HG03103 (cell line): ENCODE results near the gene DSCAML1.
"Not testable (repeated sequence)": the region's sequence is repeated elsewhere in the genome, so short reads cannot be mapped to it uniquely, and the experiment has no call there.

Source experiments
- ATAC-seq: cut with Tn5 transposase; IDR thresholded peaks from one replicate; pipeline ENCODE4 v1.9.1; 2021; ENCODE audit warnings: low read depth; ENCODE audit not compliant: unreplicated experiment

Gene DSCAML1

DNA sequence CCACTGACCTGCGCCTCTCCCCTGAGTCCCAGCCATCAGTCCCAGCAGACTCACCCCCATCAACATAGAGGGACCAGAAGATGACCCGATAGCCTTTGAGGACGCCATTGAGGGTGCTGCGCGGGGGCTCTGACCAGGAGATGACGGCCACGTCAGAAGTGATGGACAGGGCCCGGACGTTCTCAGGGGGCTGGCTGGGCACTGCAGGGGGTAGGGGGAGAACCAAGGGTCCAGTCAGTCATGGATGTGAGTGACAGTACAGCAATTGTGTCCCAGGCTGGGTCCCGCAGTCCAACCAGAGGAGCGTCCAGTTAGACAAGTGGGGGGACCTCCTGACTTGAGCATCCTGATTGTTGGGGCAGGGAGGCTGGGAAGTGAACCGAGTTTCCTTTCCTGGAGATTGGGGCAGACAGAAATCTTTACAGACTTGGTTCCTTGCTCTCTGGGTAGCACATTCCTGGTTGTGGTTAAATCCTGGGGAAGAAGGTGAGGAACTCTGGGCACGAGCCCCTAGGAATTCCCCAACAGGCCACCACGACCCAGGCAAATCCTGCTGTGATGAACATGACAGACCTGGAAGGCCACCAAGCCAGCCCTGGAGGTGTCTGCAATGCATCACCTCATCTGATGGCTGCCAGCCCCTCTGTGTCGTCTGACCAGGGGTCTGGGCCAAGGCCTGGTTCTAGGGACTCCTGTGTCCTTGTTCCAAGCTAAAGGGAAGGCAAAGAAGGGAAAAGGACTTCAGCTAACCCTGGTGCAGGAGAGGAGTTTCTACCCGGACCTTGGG, 335.4 kb downstream of the DSCAML1 start:
- no peak for ATAC-seq

DNA sequence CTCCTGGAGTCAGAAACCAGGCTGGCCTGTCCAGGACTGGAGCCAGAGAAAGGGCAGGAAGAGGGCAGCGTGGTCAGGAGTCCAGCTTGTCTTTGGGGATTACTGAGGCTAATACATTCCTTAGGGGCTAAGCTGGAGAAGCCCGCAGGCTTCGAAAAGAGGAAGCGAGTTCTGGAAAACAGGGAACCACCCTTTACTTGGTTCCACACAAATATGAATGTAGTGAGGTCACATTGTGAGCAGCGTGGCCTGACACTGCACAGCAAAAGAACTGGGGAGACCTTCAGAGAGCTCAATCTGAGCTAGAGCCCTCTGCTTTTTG, 337.1 kb downstream of the DSCAML1 start:
- no peak for ATAC-seq

DNA sequence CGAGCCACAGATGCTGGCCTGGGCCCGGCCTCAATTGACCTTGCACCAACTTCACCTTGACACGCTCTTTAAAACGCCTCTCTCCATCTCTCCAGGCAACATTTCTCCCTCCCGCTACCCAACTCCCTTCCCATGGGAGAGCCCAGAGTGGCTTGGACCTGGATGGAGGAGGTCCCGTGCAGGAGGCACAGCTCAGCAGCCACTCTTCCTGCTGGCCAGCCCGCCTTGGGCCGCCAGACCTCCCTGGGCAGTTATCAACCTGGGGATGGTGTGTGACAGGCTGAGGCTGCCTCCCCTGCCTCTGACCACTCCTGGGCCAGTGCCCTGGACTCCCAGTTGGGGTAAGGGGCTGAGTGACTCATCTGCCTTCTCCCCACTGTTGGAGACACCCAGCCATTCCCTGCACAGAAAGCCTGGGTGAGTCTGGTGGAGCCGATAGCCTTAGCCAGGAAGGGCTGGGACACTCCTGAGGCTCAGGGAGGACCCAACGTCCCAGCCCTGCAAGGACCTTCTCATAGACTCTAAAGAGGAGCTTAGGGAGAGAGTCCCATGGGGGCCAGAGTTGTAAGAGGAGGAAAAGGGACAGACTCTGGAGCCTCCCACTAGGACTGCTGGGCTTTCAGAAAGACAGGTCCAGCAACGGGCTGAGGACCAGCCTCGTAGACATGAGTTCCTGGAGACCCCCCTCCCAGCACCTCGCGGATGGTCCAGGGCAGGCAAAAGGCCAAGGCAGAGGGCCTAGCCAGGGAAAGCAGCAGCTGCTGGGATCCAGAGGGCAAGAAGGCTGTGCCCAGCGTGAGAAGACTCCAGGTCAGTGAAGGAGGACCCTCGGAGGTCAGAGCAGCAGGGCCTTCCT, 337.7 kb downstream of the DSCAML1 start:
- no peak for ATAC-seq

DNA sequence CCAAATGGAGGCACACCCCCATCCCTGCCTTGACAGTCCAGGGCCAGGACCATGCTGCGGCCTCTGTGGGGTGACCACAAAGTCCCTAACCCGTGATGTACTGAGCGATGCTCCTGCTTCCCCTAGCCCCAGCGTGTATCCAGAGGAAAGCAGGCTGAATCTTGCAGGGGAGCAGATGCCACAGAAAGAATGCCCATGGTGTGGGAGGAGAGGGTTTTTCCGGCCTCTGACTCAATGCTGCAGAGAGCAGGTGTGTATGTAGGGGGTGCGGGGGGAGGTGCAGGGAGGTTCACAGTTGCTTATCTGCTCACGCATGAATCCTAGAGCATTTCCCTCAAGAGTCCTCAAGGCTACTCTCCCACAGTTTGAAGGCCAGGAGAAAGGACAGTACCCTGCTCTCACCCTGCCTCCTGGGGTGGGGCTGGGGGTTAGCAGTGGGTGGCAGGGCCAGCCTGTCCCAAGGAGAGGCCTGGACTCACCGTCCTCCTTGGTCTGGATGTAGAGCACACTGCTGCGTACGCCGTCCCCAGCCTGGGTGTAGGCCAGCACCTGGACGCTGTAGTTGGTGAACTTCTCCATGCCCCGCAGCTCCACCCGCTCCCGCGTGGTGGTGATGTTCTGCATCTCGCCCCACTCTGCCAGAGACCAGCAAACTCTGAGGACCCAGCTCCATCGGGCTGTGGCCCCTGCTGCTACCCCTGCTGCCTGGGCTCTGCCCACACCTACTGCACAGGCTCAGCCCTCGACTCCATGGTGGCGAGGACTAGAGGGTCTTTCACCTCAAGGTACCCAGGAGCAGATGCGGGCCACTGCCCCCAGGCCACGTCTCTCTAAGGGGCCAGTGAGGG, 338.5 kb downstream of the DSCAML1 start:
- ATAC-seq = no peak

DNA sequence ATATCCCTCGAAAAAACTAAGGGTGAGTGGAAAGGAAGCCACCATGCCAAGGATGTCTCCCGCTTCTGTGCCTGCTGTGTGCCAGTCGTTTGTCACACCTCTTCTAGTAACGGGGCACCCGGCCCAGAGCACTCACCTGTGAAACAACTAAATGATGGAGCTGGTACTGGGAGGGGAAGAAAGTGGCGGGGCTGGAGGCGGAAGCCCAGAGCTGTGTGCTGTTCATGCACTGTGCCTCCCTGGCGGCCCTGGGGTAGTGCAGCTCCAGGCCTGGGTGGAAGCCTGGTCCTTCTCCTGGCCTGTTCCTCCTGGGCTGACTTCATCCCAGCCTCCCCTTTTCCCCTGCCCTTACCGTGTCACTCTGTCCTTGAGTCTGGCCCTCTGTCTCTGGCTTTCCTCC, 339.2 kb downstream of the DSCAML1 start:
- no peak for ATAC-seq

DNA sequence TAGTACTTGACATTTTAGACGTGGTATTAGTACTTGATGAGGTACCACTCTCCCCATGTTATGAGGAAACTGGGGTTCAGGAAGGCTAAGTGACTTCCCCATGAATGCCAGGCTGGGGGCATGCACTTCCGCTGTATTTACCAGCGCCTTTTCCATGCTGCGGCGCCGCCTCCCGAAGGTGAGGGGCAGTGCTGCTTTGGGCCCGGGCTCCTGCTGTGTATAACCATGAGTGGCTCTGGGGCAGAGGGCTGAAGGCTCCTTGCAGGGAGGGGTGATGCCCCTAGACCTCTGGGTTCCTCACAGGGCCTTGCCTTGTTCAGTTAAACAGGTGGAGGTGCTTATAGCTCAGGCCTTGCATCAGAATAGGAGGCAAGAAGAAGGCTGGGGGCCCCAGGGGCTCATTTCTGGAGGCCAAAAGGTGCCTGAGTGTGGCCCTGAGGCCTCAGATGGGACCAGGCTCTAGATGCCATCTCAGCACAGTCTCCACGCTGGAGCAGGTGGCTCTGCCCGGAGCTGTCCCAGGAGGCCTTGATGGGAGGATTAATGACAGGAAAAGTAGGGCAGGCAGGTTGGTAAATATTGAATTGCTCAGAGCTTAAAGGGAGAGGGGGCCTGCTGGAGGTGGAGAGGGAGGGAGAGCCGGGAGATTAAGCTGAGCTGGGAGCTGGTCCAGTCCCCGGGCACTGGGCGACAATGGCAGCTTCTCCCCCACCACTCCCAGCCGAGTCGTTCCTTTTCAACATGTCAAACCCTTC, 339.8 kb downstream of the DSCAML1 start:
- ATAC-seq = no peak

DNA sequence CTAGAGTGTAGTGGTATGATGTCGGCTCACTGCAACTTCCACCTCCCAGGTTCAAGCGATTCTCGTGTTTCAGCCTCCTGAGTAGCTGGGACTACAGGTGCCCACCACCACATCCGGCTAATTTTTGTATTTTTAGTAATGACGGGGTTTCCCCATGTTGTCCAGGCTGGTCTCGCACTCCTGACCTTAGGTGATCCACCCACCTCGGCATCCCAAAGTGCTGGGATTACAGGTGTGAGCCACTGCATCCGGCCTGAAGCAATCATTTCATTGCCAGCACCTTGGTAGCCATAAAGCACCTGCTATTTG, 340.3 kb downstream of the DSCAML1 start:
- not testable (repeated sequence) for ATAC-seq

DNA sequence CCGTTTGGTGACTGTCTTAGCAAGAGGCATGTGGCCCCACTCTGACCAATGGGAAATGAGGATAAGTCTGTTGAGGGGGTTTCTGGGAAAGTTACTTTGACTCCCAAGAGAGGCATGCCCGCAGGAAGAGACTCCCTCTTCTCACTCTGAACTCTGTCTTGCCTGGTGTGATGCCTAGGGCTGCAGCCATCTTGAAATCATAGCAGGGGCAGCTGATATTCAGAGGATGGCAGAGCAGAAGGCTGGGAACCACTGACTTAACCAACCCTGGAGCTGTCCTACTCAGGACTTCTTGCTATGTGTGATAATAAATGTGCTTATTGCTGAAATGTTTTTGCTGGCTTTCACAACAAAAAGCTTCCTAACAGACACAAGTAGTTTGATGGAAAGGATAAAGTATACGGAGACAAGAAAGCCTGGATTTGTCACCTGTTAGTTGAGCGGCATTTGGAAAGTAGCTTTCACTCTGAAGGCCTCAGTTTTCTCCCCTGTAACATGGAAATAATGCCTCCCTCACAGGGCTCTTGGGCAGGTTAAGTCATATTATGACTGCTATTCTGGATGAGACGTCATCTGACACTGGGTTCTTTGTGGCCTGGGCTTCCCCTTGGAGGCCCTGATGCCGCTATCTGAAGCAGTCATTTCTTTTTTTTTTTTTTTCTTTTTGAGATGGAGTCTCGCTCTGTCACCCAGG, 340.8 kb downstream of the DSCAML1 start:
- peak; percentile 55 for ATAC-seq

DNA sequence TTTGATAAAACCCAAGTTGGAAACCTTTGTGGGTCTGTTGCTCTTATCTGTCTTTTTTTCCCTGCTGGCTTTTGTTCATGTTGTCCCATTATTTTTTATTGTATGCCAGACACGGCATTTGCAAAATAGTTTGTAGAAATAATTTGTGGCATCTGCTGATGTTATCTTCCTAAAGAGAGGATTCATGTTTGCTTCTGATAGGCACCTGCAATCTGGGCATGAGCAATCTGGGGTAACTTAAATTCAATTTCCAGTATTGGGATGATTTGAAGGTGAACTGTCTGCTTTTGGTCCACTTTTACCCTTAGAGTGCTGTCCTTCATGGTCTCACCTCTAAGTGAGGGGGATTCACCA, 342.5 kb downstream of the DSCAML1 start:
- no peak for ATAC-seq

DNA sequence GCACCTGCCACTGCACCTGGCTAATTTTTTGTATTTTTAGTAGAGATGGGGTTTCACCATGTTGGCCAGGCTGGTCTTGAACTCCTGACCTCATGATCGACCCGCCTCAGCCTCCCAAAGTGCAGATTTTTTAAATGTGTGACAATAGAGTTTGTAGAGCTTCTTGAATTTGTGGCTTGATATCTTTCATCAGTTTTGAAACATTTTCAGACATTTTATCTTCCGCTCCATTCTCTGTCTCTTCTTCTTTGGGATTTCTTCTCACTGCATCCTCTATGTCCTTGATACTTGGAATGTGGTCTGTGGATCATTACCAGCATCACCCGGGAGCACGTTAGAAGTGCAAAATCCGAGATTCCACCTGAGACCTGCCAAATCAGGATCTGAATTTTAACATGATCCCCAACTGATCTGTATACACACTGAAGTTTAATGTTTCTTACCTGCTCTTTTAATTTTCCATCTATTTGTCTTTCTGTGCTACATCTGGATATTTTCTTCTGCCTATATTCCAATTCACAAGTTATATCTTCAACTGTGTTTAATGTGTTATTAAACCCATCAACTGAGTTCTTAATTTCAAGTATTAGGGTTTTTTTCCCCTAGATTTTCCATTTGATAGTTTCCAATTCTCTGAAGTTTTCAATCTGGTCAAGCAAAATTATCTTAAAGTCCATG, 343.0 kb downstream of the DSCAML1 start:
- no peak for ATAC-seq

DNA sequence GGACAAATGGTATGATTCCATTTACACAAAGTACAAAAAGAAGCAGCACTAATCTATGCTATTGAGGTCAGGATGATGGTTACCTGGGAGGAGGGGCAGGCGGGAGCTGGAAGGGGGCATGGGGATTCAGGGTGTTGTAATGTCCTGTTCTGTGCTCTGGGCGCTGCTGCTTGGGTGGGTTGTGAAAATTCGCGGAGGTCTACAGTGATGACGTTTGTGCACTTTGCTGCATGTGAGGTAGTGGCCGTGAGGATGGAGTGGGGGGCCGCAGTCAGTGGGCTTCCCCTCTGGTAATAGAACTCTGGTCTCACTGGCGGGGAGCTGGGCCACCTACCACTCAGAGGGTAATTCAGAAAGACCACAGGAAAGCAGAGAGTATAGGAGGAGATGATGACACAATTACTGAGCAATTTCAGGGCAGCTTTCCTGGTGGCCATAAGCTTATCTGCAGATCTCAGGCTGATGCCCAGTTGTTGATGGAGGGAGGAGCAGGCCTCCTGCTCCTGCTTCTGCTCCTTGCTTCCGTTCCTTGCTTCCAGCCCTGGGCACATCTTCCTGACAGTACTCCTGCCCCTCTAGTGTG, 347.8 kb downstream of the DSCAML1 start:
- no peak for ATAC-seq

DNA sequence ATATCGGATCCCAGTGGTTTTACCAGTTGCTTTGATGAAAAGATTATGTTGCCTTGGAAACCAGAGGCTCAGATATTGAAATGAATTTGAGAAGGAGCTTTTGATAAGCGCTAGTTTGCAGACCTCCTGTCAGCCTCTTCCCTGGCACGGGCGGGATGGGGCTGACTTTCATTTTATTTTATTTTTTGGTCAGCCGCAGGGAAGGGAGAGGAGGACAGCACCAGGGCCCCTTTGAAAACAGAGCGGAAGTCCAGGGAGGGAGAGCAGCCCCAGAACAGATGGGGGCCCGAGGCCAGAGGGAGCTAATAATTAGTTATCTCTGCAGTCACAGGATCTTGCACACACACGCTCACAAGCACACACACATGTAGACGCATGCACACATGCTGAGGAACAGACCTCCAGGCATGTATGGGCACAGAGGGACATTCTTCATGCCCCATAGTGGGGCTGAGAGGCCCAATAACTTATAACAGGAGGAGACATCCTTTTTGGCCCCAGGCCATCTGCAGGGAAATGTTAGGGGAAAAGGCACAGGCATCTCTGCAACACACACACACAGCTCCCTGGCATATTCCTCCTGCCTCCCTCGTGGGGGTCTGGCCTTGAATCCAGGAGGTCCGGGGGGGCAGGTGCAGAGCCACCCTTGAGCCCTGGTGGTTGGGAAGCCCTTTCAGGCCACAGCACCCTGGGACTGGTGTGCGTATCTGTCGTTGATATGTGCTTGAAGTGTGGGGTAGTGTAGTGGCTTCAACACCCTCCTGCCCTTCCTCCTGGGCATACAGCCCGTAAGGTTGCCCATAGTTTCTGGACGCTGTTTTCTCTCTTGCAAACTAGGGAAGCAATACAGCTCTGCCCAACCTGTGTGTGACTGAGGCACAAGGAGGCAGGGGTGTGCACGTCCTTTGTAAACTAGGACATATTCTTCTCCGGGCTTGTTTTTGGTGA, 352.0 kb downstream of the DSCAML1 start:
- ATAC-seq = no peak

DNA sequence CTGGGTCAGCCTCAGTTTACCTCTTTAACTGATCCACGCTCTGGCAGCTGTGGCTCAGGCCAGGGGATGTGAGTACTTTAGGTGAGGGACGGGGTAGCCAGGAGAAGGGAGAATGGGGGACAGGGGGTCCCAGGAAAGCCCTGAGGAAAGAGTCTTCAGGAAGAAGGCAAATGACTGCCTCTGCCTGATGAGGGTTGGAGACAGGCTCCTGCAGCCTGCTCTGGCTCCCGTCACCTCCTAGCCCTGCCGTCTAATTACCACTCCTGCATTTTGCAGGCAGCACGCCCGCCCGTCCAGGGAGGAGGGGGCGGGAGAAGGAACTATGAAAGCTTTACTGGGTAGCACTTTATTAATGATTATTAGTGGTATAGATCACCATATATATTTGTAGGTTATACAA, 352.8 kb downstream of the DSCAML1 start:
- ATAC-seq = no peak

DNA sequence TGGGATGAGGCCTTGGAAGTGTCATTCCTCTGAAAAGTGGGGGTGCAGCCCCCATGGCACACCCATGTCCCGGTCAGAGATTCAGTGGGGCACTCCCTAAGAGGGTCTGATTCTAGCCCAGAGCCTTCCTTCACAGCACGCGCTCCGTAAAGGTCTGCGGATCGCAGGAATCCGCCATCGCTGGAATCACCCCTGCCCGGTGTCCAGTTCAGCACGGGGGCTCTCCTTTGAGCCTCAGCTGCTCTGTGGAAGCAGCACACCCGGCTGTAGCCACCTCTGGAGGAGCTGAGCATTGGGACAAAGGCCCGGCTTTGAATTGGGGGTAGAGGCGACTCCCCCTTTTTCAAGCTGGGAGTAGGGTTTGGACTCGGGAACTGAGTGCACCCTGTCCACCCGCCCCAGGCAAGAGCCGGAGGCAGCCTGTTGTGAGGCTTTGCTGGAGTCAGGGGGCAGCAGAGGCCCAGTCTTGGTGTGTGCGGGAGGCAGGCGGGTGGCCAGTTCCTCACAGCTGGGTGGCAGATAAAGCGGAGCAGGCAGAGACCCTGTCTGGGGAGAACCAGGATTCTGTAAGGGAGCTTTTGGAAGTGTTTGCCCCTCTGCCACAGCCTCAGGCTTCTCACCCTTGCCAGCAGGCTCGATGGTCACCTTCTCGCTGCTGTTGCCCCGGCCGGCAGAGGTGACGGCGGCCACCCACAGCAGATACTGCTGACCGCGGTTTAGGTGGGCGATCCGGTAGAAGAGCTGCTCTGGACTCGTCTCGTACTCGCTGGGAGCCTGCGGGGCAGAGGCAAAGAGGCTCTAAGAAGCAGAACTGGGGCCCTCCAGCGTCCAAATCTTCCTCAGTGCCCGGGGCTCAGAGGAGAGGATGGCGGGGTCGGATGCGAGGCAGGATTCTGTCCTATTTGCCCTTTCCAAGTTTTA, 353.5 kb downstream of the DSCAML1 start:
- ATAC-seq = no peak

DNA sequence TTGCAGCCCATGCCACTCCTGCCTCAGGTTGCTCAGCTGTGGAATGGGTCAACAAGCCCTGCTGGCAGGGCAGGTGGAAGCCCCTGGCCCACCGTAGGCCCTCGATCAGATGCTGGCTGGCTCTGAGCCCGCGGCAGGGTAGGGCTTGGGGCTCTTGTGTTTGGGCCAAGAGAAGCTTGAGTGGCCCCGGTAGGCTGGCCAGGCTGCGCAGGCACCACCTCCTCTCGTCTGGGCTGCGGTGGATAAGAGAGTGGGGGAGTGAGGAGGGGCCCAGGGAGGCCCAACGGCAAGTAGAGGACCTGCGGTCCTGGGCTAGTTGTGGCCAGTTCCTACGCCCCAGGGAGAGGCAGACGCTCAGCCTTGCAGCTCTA, 354.2 kb downstream of the DSCAML1 start:
- ATAC-seq = no peak

DNA sequence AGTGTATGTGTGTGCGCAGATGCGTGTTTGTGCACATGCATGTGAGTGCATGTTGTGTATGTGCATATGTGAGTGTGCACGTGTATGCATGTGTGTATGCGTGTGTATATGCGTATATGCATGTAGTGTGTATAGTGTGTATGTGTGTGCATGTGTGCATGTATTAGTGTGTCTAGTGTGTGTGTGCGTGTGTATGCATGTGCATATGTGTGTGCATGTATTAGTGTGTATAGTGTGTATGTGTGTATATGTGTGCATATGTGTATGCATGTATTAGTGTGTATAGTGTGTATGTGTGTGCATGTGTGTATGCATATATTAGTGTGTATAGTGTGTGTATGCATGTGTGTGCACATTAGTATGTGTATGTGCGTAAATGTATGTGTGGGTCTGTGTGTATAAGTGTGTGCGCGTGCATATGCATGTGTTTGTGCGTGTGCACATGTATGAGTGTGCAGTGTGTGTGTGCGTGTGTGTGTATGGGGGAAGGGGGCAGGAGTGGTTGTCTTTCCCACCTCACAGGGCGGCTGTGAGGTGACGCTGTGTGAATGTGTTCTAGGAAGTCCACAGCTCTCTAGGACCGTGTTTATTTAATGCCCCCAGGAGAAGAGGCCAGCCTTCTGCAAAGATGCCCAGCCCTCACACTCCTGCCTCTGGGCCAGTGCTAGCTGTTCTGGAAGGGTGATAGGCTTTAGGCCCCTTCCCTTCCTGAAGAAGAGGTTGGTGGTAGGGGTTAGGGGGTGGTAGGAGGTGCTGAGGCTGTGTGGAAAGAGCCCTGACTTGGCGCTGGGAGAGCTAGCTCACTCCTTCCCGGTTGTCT, 354.8 kb downstream of the DSCAML1 start:
- no peak for ATAC-seq
